Superior temporal gyrus (tissue), 1 donor: ENCODE measurements around the gene WBP1L.

Source experiments
- DNase-seq: peaks from one replicate; pipeline ENCODE4 v3.0.0-alpha.2; 2016; ENCODE audit errors: extremely low spot score

Gene WBP1L

DNA sequence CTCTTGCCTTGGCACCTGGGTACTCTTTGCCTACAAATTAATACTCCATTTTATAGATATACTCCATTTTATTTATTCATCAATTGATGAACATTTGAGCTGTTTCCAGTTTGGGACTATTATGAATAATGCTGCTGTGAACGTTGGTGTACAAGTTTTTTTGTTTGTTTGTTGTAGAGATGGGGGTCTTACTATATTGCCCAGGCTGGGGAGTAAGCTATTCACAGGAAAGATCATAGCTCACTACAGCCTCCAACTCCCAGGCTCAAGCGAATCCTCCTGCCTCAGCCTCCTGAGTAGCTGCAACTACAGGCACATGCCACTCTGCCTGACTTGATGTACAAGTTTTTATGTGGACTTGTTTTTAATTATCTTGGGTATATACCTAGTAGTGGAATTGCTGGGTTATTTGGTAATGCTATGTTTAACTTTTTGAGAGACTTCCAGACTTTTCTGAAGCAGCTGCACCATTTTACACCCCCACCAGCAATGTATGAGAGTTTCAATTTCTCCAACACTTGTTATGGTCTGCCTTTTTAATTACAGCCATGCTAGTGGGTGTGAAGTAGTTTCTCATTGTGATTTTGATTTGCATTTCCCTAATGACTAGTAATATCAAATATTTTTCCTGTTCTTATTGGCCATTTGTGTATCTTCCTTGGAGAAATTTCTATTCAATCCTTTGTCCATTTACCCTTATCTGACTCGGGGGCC lies 15.9 kb downstream of the WBP1L start:
- DNase-seq: no peak

DNA sequence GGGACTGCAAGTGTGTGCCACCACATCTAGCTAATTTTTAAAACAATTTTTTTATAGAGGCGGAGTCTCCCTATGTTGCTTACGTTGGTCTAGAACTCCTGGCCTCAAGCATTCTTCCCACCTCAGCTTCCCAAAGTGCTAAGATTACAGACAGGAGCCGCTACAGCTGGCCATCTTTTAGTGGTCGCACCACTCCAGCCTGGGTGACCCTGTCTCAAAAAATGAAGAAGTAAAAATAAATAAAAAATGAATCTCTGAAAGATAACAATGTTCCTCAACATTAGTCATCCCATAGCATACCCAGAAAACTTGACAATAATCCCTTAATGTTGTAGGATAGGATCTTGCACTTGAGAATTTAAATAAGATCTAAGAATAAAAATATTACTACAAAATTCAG lies 18.2 kb downstream of the WBP1L start:
- no peak for DNase-seq

DNA sequence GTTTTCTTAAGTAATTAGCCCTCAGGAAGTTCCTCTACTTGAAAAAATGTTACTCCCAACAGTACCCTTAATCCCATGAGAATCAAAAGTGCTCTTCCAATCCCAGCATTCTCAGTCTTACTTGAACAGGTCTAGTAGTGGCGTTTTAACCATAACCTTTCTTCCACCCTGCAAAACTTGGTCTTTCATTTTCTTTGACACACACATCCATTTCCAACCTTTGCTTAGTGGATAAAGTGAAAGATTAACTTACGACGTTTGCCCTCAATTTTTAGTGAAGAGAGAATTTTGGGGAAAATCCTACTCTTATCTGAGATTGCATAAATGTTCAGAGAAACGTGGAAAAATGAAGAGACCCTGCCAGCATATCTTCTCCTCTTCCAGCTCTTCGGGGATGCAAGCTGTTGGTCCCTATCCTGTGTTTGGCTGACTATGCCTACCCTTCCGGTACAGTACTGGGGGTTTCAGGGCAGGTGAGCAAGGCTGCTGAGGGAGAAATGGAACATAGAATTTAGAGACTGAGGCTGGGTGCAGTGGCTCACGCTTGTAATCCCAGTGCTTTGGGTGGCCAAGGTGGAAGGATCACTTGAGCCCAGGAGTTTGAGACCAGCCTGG lies 18.8 kb downstream of the WBP1L start:
- no peak for DNase-seq

DNA sequence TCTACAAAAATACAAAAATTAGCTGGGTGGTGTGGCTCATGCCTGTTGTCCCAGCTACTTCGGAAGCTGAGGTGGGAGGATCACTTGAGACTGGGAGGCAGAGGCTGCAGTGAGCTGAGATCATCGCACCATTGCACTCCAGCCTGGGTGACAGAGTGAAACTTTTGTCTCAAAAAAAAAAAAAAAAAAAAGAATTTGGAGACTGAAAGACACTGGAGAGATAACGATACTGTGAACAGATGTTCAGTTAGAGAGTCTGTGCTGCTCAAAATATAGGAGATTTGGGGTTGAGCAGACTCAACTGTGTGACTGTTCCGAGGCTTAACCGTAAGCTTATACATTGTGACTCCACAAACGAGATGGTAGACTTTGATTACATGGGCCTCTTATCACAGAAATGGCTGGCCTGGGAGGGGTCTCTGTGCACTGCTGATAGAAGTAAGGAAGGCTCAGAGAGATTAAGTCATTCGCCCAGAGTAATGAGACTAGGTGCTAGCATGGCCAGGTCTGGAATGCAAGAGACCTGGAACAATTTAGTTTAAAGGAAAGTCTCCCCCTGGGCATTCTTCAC lies 19.4 kb downstream of the WBP1L start:
- no peak for DNase-seq

DNA sequence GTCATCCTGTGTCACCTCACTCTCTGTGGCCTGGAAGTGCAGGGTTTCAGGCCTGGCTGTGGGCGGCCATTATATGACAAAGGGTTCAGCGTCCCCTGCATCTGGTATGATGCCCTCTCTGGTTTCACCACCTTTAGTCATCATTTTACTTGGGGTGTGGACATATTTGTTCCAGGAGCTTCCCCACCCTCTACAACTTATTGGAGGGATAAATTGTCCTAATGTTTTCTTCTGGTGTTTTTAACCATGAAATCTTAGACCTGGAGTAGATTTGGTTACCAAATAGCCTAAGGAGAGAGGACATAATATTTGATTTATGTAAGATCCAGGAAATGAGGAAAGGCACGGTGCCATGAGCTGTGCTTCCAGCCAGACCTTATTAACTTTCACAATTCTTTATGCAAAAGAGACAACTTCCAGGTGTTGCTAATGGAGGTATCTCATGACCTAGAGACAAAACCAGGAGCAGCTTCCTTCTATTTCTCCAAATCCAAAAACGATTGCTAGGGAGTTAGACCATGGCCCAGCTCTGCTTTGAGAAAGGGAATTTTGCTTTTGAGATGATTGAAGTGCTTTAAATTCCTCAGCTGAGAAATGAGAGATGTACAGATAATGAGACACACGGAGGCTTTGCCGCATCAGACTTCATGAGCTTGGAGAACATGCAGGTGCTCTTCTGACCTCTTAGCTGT lies 20.9 kb downstream of the WBP1L start:
- DNase-seq: no peak

DNA sequence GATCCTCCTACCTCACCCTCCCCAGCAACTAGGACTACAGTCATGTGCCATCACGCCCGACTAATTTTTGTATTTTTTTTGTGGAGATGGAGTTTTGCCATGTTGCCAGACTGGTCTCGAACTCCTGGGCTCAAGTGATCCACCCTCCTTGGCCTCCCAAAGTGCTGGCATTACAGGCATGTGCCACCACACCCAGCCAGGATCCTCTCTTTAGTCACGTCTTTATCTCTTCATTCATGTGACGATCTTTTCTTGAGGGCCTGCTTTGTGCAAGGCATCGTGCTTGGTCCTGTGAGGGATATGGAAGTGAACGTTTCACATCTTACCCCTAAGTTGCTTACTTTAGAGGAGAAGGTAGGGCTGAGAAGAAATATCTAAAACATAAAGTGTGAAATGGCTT lies 21.6 kb downstream of the WBP1L start:
- no peak for DNase-seq

DNA sequence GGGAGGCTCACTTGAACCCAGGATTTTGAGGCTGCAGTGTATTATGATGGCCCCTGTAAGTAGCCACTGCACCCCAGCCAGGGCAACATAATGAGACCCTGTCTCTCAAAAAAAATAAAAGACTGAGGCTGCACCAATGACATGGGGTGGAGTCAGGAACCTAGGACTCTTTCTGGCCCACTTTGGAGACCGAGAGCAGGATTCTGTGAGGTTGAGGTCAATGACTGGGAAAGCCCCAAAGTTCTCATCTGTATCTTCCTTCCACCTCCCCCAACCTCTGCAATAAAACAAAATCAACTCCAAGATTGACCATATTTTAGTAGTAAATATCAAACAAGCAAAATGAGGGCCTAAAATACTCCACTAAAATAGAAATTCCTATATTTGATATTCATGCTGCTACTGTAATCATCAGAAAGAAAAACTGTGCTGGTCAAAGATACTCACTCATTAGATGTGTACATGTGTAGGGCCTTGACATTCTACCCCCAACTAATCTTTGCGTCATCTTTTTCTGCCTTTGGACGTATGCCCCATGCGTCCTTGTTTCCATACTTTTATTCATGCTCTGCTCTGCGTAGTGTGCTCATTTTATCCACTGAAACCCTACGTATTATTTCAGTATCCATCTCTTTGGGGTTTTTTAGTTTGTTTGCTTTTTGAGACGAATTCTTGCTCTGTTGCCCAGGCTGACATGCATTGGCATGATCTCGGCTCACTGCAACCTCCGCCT lies 23.8 kb downstream of the WBP1L start:
- DNase-seq: no peak

DNA sequence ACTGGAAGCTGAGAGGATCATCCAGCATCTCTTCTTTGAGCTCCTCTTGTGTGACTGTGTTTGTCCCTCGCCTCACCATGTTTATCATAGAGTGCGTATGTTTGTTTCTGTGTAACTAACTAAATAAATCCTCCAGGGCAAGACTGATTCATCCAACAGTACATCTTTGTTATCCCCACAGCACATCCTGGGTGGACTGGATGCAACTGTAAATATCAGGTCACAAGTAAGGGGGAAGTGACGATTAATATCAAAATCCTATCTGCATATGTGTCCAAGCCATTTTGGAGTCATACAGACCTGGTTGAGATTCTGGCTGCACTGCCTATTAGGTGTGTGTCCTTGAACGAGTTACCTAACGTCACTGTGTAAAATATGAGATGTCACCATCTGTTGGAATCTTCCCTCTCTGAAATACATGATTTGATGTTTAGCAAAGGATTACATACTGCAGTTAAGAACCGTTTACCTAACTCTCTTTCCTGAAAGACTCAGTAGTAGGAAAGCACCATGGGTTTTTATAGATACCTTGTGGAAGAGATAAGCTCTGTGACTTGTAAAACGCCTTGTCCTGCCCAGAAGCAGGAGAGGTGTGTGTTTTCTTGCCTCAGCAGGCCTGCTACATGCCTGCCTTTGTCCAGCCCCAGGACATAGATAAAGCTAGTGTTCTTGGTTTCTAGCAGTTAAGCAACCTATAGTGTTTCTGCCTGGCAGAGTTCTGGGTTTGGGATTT lies 25.8 kb downstream of the WBP1L start:
- DNase-seq: no peak

DNA sequence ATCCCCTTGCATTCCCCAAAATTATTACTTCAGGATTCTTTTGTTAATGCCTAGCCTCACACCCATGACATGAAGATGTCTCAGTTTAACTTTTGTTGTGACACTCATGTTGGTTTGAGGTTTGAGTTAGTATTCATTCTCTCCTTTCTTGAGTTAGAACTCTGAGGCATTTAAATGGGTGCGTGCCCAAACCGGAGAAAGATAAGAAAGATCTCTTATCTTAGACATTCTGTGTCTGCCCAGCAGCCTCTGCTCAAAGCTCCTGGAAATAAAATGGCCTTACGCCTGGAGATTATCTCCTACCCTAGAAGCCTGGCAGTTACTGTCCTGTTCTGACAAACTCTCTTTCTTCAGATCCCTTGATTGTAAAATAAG lies 26.3 kb downstream of the WBP1L start:
- DNase-seq: no peak

DNA sequence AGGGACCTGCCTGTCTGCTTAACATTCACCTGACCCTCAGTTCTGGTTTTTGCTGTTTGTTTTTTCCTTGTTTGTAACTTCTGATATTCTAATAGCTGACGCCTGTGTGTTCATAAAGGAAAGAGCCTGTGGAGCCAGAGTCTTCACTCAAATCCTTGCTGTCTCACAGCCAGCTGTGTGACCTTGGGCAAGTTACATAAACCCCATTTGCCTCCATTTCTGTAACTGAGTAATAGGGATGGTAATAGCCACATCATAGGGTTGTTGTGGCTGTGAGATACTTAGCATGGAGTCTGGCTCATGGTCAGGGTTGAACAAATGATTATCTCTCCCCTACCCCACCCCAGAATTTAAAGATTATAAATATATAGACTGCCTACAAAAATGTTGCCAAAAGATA lies 27.0 kb downstream of the WBP1L start:
- no peak for DNase-seq

DNA sequence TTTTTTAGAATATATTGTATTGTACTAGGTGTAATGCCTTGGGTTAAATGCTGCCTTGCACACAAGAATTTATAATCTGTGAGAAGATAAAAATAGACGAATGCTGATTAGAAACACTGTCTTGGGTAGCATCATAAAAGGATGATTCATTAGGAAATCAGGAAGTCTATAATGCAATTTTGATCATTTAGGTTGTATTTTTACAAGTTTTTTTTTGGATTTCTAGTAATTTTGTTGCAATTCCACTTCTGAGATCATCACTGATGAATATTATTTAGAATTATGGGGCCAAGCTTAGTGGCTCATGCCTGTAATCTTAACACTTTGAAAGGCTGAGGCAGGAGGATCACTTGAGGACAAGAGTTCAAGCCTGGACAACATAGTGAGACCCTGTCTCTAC lies 29.6 kb downstream of the WBP1L start:
- DNase-seq: no peak

DNA sequence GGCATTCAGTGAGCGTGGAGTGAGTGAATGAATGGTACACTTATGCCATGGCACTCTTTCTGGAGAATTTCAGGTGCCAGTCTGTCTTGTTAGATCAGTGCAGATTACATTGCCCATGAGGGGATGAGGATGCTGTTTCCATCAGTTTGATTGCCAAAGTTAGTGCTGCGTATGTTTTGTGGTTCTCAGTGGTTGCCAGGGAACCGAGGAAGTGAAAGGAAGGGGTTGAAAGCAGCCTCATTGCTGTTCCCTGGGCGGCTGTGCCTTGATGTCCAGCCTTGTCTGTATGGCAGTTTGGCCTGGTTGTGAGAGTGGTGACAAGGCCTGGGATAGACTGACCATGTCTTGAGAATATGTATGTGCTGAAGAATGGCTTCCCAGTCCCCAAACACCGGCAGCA lies 30.2 kb downstream of the WBP1L start:
- no peak for DNase-seq

DNA sequence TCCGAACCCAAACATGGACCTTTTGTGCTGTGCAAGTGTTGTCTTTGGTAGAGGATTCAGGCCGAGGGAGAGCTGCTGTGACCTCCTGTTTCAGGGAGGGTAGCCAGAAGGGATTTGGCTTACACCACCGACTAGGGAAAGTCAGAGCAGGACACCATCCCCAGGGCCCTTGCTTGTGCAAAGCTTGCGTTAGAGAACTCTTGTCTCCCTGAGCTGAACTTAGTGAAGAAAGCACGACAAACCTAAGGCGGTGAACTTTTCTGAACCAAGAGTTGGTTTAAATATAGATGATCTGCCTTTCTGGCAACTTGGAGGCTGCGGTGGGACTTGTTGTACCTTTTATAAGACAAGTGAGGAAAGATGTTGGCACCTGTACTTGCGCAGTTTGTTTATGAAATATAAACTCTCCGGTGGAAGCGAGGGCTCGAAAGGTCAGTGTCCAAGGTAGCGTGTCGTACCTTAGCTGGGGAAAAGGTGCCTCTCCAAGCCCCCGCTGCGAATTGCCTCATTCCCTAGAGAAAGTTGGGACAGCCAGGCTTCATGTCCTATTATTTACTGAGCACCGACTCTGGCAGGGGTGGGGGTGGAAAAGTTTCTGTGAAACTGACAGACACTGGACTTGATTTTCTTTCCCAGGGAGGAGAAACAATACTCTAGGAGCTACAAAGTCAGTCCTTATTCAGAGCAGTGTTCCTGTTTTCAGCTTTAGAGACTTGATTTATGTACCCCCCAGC lies 31.6 kb downstream of the WBP1L start:
- no peak for DNase-seq

DNA sequence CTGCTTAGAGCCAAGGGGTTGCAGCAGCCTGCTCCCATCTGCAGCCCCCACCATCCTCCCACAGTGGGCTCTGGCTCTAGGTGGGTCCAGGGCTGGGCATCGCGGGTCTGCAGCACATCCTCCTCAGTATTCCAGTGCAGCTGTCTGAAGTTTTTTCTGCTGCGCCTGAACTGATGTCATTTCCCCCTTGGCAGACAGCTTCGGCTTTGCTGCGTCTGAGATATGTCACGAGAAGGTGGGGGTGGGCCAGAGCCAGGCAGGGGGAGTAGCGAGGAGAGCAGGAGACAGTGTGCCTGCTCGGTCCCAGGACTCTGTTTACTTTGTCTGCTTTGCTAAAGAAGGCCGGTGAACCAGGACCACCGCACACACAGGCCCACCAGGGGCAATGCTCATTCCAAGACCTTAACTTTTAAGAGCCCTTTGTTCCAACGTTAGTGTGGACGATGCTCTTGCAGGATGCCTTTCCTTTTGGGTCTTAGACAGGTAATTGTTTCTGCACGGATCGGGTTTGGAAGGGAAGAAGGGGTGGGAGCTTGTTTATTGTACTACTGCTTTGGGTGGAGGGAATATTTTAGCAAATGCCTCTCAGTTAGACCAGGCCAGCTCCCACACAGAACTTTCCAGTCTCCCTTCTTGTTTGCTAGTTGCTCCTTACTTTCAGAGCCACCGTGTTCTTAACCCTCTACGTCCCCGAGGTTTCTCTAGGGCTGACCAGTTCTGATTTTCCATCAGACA lies 32.4 kb downstream of the WBP1L start:
- no peak for DNase-seq

DNA sequence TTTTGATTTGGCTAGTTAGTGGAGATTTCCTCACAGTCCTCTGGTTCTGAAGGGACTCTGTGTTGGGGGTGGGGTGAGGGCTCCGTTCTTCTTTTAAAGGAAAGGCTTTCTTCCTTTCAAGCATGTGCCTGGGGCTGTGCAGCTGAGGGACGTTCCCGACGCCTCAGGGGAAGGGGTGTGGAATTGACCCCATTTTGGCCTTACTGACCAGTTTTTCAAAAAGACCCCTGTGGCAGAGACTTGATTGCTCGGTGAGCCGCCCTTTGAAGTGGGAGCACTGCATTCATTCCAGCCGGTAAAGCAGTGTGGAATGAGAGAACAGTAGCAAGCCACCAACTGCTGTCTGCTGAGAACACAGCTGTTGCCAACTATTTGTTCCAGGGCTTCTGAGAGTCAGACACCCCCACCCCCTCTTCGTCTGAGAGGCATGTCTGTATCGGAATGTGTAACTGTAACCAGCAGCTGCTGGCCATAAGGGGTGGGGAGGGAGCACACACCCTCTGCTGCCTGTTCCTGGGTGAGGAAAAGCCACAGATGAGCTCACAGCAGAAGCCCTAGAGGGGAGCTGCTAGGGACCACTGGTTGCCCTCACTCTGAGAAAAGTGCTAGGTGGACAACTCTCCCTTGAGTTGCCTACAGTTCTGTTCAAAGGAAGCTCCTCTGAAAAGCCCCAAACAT lies 33.2 kb downstream of the WBP1L start:
- DNase-seq: peak; percentile 58

DNA sequence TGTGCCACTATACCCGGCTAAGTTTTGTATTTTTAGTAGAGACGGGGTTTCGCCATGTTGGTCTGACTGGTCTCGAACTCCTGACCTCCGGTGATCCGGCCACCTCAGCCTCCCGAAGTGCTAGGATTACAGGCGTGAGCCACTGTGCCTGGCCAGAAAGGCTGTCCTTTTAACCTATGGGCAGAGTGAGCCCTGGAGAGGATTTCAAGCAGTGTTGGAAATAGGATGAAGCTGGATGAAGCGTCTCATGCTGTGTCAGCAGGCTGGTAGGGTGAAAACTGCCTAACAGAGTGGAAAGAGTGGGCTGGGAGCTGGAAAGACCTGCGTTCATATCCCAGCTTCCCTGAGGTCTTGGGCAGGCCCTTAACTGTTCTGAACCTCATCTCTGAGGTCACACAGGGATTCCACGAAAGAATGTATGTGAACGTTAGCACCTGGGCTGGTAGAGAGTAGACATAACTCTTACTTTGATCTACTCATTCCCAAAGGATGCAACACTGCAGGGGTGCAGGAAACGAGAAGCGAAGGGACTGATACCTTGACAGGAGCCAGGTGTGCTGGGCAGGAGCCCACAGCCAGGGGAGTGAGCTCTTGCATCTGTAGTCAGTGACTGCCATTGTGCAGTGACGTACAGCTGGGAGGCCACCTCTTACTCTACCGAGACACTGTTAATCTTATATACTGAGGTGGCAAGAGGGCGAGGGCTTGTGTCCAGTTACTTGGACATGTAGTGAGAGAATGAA lies 34.1 kb downstream of the WBP1L start:
- no peak for DNase-seq

DNA sequence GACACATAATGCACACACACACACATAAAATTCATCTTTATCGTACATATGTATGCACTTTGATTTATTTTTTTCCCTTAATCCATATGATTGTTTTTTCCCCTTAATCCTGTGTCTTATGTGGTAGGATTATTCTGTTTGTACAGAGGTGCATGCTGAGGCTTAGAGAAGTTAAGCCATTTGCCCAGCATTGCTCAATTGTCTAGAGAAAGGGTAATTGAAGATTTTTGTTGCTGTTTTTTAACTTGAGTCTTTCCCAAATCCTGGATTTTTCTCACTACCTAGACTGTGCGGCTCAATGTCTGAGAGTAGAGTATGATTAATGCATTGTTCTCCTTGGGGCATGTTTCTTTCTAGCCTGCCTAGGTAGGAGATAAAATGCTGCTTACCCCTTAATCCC lies 35.0 kb downstream of the WBP1L start:
- no peak for DNase-seq

DNA sequence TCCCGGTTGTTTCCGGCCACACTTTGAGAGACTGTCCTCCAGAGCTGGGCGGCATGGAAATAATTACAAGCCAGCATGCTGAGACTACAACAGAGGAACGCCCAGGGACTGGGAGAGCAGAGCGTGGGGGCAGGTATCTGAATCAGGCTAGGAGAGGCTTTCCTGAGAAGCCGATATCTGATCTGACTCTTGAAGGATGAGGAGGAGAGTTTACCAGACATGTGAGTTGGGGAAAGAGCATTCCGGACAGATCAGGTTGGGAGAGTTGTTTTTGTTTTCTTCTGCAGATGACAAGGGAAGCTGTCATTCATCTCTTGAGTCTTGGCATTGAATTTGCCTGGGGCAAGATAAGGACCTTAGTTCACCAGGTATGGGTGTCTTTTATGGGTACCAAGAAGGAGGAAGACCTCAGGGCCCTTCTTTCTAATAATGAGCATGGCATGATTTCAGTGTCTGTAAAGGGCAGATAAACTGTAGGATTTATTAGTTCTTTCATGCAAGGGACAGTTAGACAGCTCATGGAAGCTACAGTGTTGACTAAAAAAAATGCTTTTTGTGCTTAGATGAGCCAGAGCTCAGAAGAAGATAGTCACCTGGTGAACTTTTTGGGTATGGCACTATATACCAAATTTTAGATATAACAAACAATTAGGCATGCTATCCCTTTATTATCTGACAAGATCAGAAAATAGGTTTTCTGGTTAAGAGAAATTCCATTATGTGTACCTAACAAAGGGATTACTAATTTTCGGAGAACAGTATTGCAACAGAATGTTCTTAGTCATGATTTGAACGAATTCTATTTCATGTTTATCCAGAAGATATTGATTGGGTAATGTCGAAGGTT lies 36.2 kb downstream of the WBP1L start:
- DNase-seq: no peak
